K562 (cell line): Measurements from ENCODE around the gene SEMA6C. TPM values are rescaled to one million over a fixed set of nuclear protein-coding genes. Genes with fewer than 3 reads are reported as not detected.

Experiments used
- ATAC-seq: fragments of 200-7000 bp; cut with Tn5 transposase; 3 replicates; pipeline ENCODE4 v1.9.1; 2020; ENCODE audit warnings: moderate library complexity
- BruUV-seq: library from RNA; stranded (reverse); fragments of 400-500 nt; replicated peaks from 2 replicates; lab custom pipeline; 2021; lab: Mats Ljungman, UMichigan
- CTCF ChIA-PET: fragments of 300-600 bp; formaldehyde crosslinking; extraction: SDS; loops from one replicate; lab custom pipeline; 2021; ENCODE audit warnings: low intra/inter-chr PET ratio; lab: Yijun Ruan, JAX
- POLR2A ChIA-PET: fragments of 300-600, 350-650 bp; sonication (Branson Sonifier 250); formaldehyde crosslinking; extraction: SDS; loops from one replicate; lab custom pipeline; 2021; ENCODE audit warnings: antibody characterized with exemption, inconsistent platforms; lab: Yijun Ruan, JAX
- DNase-seq, 4 experiments: peaks; one replicate each; pipeline versions ENCODE4 v3.0.0 to v3.0.0-alpha.2; 2011 to 2018; ENCODE audit warnings: low spot score in 3 of 4, mixed read lengths in 3 of 4; ENCODE audit errors: extremely low read depth in 1 of 4
- FAIRE-seq: peaks from 2 replicates; lab custom pipeline; 2011; peaks lifted over from hg19 to GRCh38; lab: Jason Lieb, UNC
- H2AFZ ChIP-seq: 2 replicates; pipeline ENCODE4 v1.6.0; 2011; ENCODE audit warnings: low read depth, low read length, control low read depth, inconsistent platforms
- H3K27ac ChIP-seq: fragments of 200-600 bp; 3 replicates; pipeline ENCODE4 v1.8.0; 2011; ENCODE audit warnings: low read depth, mild to moderate bottlenecking, control low read depth, inconsistent platforms, low read length, moderate library complexity, mixed read lengths; ENCODE audit errors: extremely low read depth
- H3K27me3 ChIP-seq, 2 experiments: fragments of 300-600 bp in 1 of 2; 2 replicates in 1 of 2; 3 replicates in 1 of 2; pipeline versions ENCODE4 v1.6.0 to v1.8.0; 2011; ENCODE audit warnings: inconsistent platforms in 2 of 2, low read length in 2 of 2, mild to moderate bottlenecking in 1 of 2, mixed read lengths in 1 of 2, moderate library complexity in 1 of 2; ENCODE audit not compliant: control insufficient read depth in 2 of 2, insufficient read depth in 2 of 2
- H3K36me3 ChIP-seq: fragments of 300-600 bp; 3 replicates; pipeline ENCODE4 v1.8.0; 2011; ENCODE audit warnings: mild to moderate bottlenecking, low read length, inconsistent platforms; ENCODE audit not compliant: control insufficient read depth, insufficient read depth
- H3K4me1 ChIP-seq, 2 experiments: fragments of 200-600 bp in 1 of 2; replicated peaks in 1 of 2; 2 replicates in 1 of 2; 3 replicates in 1 of 2; pipeline versions ENCODE4 v1.5.1 to v1.8.0; 2011; ENCODE audit warnings: inconsistent platforms in 2 of 2, low read length in 2 of 2, mild to moderate bottlenecking in 1 of 2, mixed read lengths in 1 of 2, moderate library complexity in 1 of 2; ENCODE audit not compliant: control insufficient read depth in 2 of 2, insufficient read depth in 2 of 2
- H3K4me2 ChIP-seq: 2 replicates; pipeline ENCODE4 v1.6.1; 2011; ENCODE audit warnings: low read length, control low read depth, inconsistent platforms, mixed read lengths; ENCODE audit not compliant: insufficient read depth
- H3K4me3 ChIP-seq: fragments of 200-600 bp; sonication (generic), shearing (Covaris generic); 2 replicates; pipeline ENCODE4 v1.5.1; 2016; ENCODE audit warnings: control low read depth, inconsistent platforms
- H3K79me2 ChIP-seq: fragments of 200-600 bp; 3 replicates; pipeline ENCODE4 v1.8.0; 2011; ENCODE audit warnings: low read length, inconsistent platforms; ENCODE audit not compliant: control insufficient read depth, insufficient read depth
- H3K9ac ChIP-seq, 2 experiments: 2 replicates each; pipeline versions ENCODE4 v1.6.0 to v1.6.1; 2011; ENCODE audit warnings: low read depth in 2 of 2, low read length in 2 of 2, control low read depth in 1 of 2, inconsistent platforms in 1 of 2, mild to moderate bottlenecking in 1 of 2, mixed read lengths in 1 of 2; ENCODE audit not compliant: insufficient read depth in 1 of 2
- H3K9me1 ChIP-seq: one replicate; pipeline ENCODE4 v1.6.0; 2011; ENCODE audit warnings: inconsistent platforms, mild to moderate bottlenecking, low read length, moderate library complexity; ENCODE audit not compliant: control insufficient read depth, insufficient read depth
- H3K9me3 ChIP-seq: replicated peaks from 2 replicates; pipeline ENCODE4 v1.5.1; 2011; ENCODE audit warnings: low read depth, low read length, inconsistent platforms; ENCODE audit not compliant: control insufficient read depth, insufficient read depth
- H4K20me1 ChIP-seq: replicated peaks from 2 replicates; pipeline ENCODE4 v1.6.1; 2011; ENCODE audit warnings: low read length, inconsistent platforms, mixed read lengths; ENCODE audit not compliant: control insufficient read depth, insufficient read depth
- ETV1 ChIP-seq: fragments of 450-650 bp; conservative IDR thresholded peaks from 2 replicates; pipeline ENCODE4 v1.6.1; 2016; ENCODE audit warnings: missing genetic modification characterization, control low read depth, low read depth, missing compliant biosample characterization
- ZBTB33 ChIP-seq: sonication (generic); formaldehyde crosslinking; IDR thresholded peaks from 2 replicates; pipeline ENCODE4 v1.8.1; 2023; ENCODE audit warnings: mild to moderate bottlenecking, missing genetic modification reagents
- ZNF511 ChIP-seq: sonication (generic); formaldehyde crosslinking; IDR thresholded peaks from 2 replicates; pipeline ENCODE4 v1.8.0; 2022; ENCODE audit warnings: mild to moderate bottlenecking, missing genetic modification reagents
- WGBS: fragments of 100-300 bp; shearing (Covaris generic); methylation state at CpG from one replicate; pipeline ENCODE4 v1.1.6; 2016; ENCODE audit warnings: low coverage, mixed read lengths; ENCODE audit not compliant: insufficient coverage; ENCODE audit errors: missing lambda C conversion rate; 5-methylcytosine and 5-hydroxymethylcytosine counted together
- in situ Hi-C: fragments of 300-500 bp; cut with MboI; formaldehyde crosslinking; loops from 4 replicates; pipeline ENCODE4 v1.15.0; 2018; ENCODE audit warnings: inconsistent platforms, mixed read lengths
- intact Hi-C: fragments of 100-400 bp; cut with micrococcal nuclease; formaldehyde crosslinking; loops from 2 replicates; pipeline ENCODE4 v1.14.2; 2022
- polyA plus RNA-seq, 8 experiments: library from polyadenylated mRNA; depleted of rRNA in 4 of 8; stranded (reverse) in 5 of 8; unstranded in 3 of 8; fragments of >200 nt; fragmentation: Nextera tagmentation in 2 of 8; fragmentation: Illumina TruSeq in 1 of 8; extraction: Ambion mirVana in 2 of 8; extraction: Trizol in 1 of 8; gene quantifications; 2 replicates each; pipeline versions ENCODE4 v1.2.1 to v1.2.3, GENCODE V29; 2011 to 2014; ENCODE audit warnings: inconsistent platforms in 1 of 8, missing spikeins in 1 of 8
- total RNA-seq, 7 experiments: library from RNA; depleted of rRNA in 6 of 7; stranded (reverse); fragments of >200 nt in 6 of 7; fragmentation: Illumina TruSeq in 2 of 7; extraction: Trizol in 2 of 7; gene quantifications; 2 replicates each; pipeline versions ENCODE4 v1.2.1 to v1.2.3, GENCODE V29; 2011 to 2021; ENCODE audit warnings: low replicate concordance in 1 of 7

Gene SEMA6C
- total and polyA plus RNA-seq, 9 of the 15 experiments (the other 6 are each of a cell fraction or from before 2014, with no cell fraction given) = 0.03 to 4.6 (median 0.95) TPM

- intact Hi-C loops = no loop called here
- TF ChIP-seq ETV1 (tag) = no peak
- TF ChIP-seq ZNF511 (CRISPR knock-in tag) = 0 out of 2 replicates have a peak, but pooled peaks have one; percentile 2
- TF ChIP-seq ZBTB33 (CRISPR knock-in tag) = peak; percentile 5; the same call in 1 of the 2 replicates
- TF ChIP-seq, all 486 proteins: peak for 2
- H3K79me2 ChIP-seq = no peaks in the 10 kb centered on the region
Observed at GRCh38 chr1:151146072-151146411, 389 bp downstream of the SEMA6C start.

More at GRCh38 chr1:151146072-151146411, 389 bp downstream of the SEMA6C start:
- DNase-seq (no peak), FAIRE-seq (no peak), ATAC-seq (no peak; the same call in 2 of the 3 replicates)
- no peaks in the 10 kb centered on the region for H3K27me3 ChIP-seq
- H3K9me3 ChIP-seq = no peaks in the 10 kb centered on the region
- in situ Hi-C loops = no loop called here
- peak overlapping the region; percentile 82 for H3K4me2 ChIP-seq
- peak overlapping the region; percentile 59 for H3K4me3 ChIP-seq
- peak overlapping the region; percentile 50 to 93; a peak in 3 of 4 replicates for H3K9ac ChIP-seq
- H2AFZ ChIP-seq = peak overlapping the region; percentile 92
- TSS peak; percentile 42 for BruUV-seq
- ChIA-PET POLR2A (no interaction called here), CTCF (no interaction called here)
- no peaks in the 10 kb centered on the region for H3K36me3 ChIP-seq
- 52% methylated on average over 14 of the region's 26 CpGs for WGBS
- H3K9me1 ChIP-seq = no peaks in the 10 kb centered on the region
- no peaks in the 10 kb centered on the region; the same call in 1 of the 2 replicates for H4K20me1 ChIP-seq
- peaks cover 20 to 46% of the 10 kb centered on the region in 2 experiments; a peak in 4 of 5 replicates for H3K4me1 ChIP-seq
- 0 out of 3 replicates have a peak overlapping the region, but pooled peaks have one; percentile 32 for H3K27ac ChIP-seq
